Parathyroid adenoma (tissue), 2 donors: ENCODE results near the gene MPP1.

ENCODE experiments used
- H2AFZ ChIP-seq: fragments of 300-600 bp; sonication (generic); one replicate; pipeline ENCODE4 v1.7.0; 2017; ENCODE audit warnings: antibody characterized with exemption, mild to moderate bottlenecking
- H3K27ac ChIP-seq: fragments of 300-600 bp; sonication (generic); one replicate; pipeline ENCODE4 v1.7.0; 2017
- H3K27me3 ChIP-seq: fragments of 300-600 bp; sonication (generic); one replicate; pipeline ENCODE4 v1.7.0; 2017; ENCODE audit warnings: low read length; ENCODE audit not compliant: control insufficient read depth, insufficient read depth
- H3K36me3 ChIP-seq: fragments of 300-600 bp; sonication (generic); one replicate; pipeline ENCODE4 v1.7.0; 2017; ENCODE audit warnings: low read length; ENCODE audit not compliant: control insufficient read depth, insufficient read depth
- H3K4me1 ChIP-seq: fragments of 300-600 bp; sonication (generic); one replicate; pipeline ENCODE4 v1.7.0; 2017; ENCODE audit warnings: control low read depth
- H3K4me2 ChIP-seq: fragments of 300-600 bp; sonication (generic); one replicate; pipeline ENCODE4 v1.7.0; 2017; ENCODE audit warnings: low read length
- H3K4me3 ChIP-seq: fragments of 300-600 bp; sonication (generic); one replicate; pipeline ENCODE4 v1.7.0; 2017; ENCODE audit warnings: low read depth, low read length
- H3K79me2 ChIP-seq: fragments of 300-600 bp; sonication (generic); one replicate; pipeline ENCODE4 v1.7.0; 2017; ENCODE audit warnings: control low read depth
- H3K9ac ChIP-seq: fragments of 300-600 bp; sonication (generic); one replicate; pipeline ENCODE4 v1.7.0; 2017; ENCODE audit warnings: mild to moderate bottlenecking
- H3K9me3 ChIP-seq: fragments of 300-600 bp; sonication (generic); one replicate; pipeline ENCODE4 v1.7.0; 2017; ENCODE audit warnings: low read length; ENCODE audit not compliant: control insufficient read depth
- TF ChIP-seq, protein P1 (sequence below): fragments of 300-600 bp; sonication (generic); IDR thresholded peaks from one replicate; pipeline ENCODE4 v1.7.0; 2017; ENCODE audit warnings: antibody characterized with exemption, mild to moderate bottlenecking
- donor health status: primary hyperparathyroidism.

The MPP1 gene

DNA sequence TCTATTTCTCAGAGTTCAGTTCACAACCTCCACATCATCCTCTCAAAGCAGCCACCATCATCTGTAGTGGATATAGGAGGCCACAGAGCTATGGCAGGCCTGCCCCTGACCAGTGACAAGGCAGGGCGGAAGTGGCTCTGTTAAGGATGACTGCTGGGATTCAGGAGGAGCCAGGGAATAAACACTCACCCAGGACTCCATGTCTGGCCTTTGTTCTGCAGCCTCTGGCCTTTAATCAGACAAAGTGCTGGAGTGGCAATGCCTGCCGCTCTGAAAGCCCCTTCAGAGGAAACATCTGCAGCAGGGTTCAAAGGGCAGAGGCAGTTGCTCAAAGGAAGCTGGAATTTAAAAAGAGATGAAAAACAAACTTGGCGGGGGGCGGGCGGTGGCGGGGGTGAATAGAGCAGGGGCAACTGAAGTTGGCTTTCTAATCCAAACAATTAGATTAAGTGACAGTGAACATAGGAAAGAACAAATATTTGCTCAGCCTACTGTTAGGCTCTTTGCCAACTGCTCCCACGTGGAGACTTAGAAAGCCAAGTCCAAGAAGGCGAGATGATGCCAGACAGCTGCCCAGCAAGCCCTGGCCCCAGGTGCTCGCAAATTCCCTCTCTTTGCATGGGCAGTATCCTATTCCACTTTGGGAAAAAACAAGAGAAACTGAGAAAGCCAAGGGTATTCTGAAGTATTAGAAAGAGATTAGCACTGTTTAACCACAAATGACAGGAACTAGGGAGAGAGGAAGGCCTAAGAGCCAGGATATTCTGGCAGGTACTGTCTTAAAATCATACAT is 5.5 kb downstream of the MPP1 start:
- no peak overlapping the region for H3K27ac ChIP-seq
- H3K4me1 ChIP-seq, result no peaks in the 10 kb centered on the region
- H3K4me3 ChIP-seq, result no peak overlapping the region
- TF ChIP-seq, protein P1, sequence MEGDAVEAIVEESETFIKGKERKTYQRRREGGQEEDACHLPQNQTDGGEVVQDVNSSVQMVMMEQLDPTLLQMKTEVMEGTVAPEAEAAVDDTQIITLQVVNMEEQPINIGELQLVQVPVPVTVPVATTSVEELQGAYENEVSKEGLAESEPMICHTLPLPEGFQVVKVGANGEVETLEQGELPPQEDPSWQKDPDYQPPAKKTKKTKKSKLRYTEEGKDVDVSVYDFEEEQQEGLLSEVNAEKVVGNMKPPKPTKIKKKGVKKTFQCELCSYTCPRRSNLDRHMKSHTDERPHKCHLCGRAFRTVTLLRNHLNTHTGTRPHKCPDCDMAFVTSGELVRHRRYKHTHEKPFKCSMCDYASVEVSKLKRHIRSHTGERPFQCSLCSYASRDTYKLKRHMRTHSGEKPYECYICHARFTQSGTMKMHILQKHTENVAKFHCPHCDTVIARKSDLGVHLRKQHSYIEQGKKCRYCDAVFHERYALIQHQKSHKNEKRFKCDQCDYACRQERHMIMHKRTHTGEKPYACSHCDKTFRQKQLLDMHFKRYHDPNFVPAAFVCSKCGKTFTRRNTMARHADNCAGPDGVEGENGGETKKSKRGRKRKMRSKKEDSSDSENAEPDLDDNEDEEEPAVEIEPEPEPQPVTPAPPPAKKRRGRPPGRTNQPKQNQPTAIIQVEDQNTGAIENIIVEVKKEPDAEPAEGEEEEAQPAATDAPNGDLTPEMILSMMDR, result no peak
- no peak overlapping the region for H3K9ac ChIP-seq
- no peak overlapping the region for H3K4me2 ChIP-seq
- H3K36me3 ChIP-seq, result no peaks in the 10 kb centered on the region
- no peak overlapping the region for H2AFZ ChIP-seq
- no peaks in the 10 kb centered on the region for H3K79me2 ChIP-seq
- H3K9me3 ChIP-seq, result no peaks in the 10 kb centered on the region
- H3K27me3 ChIP-seq, result no peaks in the 10 kb centered on the region

DNA sequence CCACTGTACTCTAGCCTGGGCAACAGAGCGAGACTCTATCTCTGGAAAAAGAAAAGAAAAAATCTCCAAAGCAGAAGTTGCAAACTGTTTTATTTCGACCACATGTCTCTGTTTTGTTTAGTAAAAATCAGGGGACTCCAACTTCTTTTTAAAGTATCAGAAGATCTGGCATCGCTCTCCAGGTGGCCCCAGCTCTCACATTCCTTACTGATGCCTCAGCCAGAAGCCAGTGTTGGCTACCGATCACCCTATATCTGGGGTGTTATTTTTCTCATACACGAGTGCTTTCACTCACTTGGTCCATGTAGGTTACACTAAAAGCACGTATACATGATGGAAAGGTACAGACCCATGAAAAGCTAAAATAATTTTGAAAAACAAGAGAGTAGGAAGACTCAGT is 8.3 kb downstream of the MPP1 start:
- no peak overlapping the region for H3K9ac ChIP-seq
- H3K27me3 ChIP-seq, result no peaks in the 10 kb centered on the region
- TF ChIP-seq, protein P1, result no peak

DNA sequence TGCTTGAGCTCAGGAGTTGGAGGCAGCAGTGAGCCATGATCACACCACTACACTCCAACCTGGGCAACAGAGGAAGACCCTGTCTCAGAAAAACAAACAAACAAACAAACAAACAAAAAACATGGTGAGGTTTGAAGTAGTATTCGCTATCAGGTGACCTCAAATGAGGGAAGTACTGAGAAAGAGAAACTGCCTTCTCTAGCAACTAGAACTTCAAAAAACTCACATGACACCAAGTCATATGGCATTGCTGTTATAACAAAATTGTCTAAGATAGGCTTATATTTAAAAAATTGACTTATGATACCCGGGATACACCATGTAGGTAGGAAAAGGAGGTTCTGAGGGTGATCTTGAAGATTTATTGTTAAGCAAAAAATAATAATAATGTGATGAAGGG is 10.3 kb downstream of the MPP1 start:
- Histone ChIP-seq H3K4me2 (no peak overlapping the region), H3K4me1 (peaks cover 4% of the 10 kb centered on the region), H3K27me3 (no peaks in the 10 kb centered on the region), H3K27ac (no peak overlapping the region), H2AFZ (no peak overlapping the region), H3K4me3 (no peak overlapping the region), H3K9ac (no peak overlapping the region), H3K79me2 (no peaks in the 10 kb centered on the region), H3K9me3 (no peaks in the 10 kb centered on the region), H3K36me3 (no peaks in the 10 kb centered on the region)
- TF ChIP-seq, protein P1, result no peak

More for the DNA sequence above, 8.3 kb downstream of the MPP1 start:
- no peak overlapping the region for H3K4me3 ChIP-seq
- peaks cover 4% of the 10 kb centered on the region for H3K4me1 ChIP-seq
- no peaks in the 10 kb centered on the region for H3K9me3 ChIP-seq
- H3K4me2 ChIP-seq, result no peak overlapping the region
- H3K36me3 ChIP-seq, result no peaks in the 10 kb centered on the region
- H3K79me2 ChIP-seq, result no peaks in the 10 kb centered on the region
- H2AFZ ChIP-seq, result no peak overlapping the region
- no peak overlapping the region for H3K27ac ChIP-seq

DNA sequence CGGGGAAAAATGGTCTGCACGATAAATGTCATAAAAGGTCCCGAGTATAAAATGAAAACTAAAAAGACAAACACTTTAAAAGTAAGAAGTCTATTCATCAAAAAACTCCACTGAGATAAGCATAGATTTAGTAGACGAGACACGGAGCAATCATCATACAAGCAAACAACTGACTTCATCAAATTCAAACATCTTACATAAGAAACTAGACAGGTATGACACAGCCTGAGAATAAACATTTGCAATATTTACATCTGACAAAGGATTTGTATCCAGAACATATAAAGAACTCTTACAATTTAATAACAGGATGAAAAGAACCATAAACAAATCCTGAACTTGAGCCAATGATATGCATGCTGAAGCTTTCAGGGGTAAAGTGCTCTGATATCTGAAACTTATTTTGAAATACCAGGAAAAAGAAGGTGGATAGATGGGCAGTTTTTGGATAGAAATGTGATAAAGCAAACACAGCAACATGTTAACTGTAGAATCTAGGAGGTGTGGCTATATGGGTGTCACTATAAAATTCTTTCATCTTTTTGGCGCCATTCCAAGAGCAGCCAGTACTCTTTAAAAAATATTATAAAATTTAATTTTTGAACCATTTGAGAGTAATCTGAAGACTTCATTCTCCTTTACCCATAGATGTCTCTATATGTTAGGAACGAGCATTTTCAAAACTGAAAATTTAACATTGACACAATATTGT is 12.0 kb downstream of the MPP1 start:
- H3K36me3 ChIP-seq, result no peaks in the 10 kb centered on the region
- H3K9ac ChIP-seq, result no peak overlapping the region
- no peak overlapping the region for H2AFZ ChIP-seq
- TF ChIP-seq, protein P1, result no peak
- H3K4me2 ChIP-seq, result no peak overlapping the region
- no peak overlapping the region for H3K27ac ChIP-seq
- H3K4me1 ChIP-seq, result peaks cover 4% of the 10 kb centered on the region
- H3K9me3 ChIP-seq, result no peaks in the 10 kb centered on the region
- H3K27me3 ChIP-seq, result no peaks in the 10 kb centered on the region
- no peaks in the 10 kb centered on the region for H3K79me2 ChIP-seq
- no peak overlapping the region for H3K4me3 ChIP-seq
